Activated naive CD8-positive, alpha-beta T cell treated with anti-CD3 and anti-CD28 coated beads, Interleukin-2, amount 50 U/mL, for 16 hours (primary cell): ENCODE data around the gene TM4SF4.
"Not testable (repeated sequence)": the region's sequence is repeated elsewhere in the genome, so short reads cannot be mapped to it uniquely, and the experiment has no call there.

ENCODE experiments used
- DNase-seq: peaks from one replicate; pipeline ENCODE4 v3.0.0-alpha.2; 2020; ENCODE audit warnings: low read depth, low spot score

TM4SF4 gene, protein sequence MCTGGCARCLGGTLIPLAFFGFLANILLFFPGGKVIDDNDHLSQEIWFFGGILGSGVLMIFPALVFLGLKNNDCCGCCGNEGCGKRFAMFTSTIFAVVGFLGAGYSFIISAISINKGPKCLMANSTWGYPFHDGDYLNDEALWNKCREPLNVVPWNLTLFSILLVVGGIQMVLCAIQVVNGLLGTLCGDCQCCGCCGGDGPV

DNA sequence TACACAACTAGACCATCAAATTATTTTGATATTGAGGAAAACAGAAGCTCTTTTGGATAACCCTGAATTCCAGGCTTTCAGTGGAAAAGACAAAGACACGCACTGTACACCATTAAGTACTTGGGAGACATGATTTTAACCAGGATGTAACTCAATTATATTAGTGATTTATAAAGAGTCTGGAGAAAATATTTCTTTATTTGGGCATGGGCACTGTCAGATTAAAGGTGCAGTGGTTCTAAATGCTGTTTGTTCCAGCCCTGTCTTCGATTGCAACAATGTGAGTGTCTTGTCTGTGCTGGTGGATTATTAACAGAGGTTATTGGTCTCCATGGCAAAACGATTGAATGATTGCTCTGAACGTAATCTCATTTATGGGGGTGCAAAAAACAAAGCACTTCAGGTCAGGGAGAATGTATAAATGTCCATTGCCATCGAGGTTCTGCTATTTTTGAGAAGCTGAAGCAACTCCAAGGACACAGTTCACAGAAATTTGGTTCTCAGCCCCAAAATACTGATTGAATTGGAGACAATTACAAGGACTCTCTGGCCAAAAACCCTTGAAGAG is at the start of gene TM4SF4:
TSS of gene TM4SF4 (plus strand) at position 448 of the 568 bp plus-strand sequence. CDS start 181 bp downstream, outside the sequence.
- no peak for DNase-seq

DNA sequence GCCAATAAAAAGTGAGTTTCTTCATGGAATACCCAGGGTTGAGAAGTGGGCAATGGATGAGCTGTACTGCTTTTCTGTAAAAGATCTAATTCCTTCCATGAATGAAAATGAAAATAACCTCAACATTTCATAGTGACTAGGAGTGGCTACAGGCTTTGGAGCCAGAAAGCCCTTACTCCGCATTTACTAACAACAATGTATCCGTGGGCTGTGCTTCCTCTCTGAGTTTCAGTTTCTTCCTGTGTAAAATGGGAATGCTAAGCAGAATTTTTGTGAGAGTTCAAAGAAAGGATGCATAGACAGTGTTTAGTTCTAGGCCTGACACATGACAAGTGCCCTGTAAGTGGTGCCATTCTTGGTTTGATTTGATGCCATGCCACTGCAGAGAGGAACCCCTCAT is 49.6 kb upstream of the TM4SF4 start:
- DNase-seq = no peak

DNA sequence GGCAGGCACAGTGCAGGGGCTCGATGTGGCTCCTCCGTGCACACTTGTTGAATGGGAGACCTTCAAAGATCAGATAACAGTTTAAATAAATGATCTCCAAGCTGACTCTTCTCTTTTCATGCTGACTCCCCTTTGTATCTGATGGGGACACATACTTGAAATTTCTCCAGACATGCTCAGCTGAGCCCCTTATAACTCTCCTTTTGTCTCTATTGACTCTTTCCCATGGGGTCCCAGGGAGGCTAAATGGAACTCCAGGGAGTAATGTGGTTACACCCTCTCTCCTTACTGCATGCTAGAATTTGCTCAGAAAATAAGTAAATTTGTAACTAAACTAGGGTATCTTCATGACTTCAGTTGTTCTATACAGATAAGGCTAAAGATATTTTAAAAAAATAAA is 48.2 kb upstream of the TM4SF4 start:
- DNase-seq = no peak

DNA sequence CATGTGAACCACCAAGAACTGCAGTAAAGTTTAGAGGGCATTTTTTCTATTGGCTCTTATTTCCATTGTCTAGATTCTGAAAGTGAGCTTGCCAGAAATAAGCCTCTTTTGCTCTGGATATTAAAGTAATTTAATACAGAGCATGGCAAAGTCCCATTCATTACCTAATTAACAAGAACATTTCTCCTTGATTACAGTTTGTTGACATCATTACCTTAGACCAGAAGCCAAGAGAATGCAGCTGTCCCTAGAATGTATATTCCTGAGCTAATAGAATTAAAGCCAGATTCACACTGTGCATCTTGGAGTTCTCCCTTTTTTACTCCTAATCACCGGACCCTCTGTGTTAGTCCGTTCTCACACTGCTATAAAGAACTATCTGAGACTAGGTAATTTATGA is 46.4 kb upstream of the TM4SF4 start:
- DNase-seq = no peak

DNA sequence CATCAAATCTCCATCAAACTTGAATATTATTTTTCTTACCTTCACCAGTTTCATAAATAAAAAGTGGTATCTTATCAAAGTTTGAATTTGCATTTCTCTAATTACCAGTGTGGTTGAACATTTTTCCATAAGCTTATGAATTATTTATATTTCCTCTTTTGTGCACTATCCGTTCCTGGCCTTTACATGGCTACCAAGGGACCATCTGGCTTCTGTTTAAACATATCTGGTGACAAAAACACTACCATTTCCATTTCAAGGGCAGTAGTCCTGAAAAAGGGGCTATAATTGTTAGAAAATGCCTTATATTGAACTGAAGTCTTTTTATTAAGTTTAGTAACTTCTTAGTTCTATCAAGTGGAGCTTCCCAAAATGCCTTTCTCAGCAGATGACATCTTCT is 44.3 kb upstream of the TM4SF4 start:
- DNase-seq = no peak

DNA sequence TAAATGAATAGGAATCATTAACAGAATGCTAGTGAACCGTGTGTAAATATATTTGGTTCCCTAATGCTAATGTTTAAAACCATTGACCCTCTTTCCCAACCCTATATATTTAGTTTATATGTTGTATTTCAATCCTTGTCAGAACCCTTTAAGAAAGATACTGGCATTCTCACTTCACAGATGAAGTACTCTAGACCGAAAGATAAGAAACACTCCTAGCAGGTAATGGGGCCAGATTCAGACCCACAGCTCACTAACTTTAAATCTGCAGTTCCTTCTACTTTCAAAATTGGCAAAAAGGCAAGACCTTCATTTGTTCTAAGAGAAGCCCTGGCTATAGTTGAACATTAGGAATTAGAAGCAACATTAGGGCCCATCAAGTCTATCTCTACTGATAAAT is 42.3 kb upstream of the TM4SF4 start:
- no peak for DNase-seq

DNA sequence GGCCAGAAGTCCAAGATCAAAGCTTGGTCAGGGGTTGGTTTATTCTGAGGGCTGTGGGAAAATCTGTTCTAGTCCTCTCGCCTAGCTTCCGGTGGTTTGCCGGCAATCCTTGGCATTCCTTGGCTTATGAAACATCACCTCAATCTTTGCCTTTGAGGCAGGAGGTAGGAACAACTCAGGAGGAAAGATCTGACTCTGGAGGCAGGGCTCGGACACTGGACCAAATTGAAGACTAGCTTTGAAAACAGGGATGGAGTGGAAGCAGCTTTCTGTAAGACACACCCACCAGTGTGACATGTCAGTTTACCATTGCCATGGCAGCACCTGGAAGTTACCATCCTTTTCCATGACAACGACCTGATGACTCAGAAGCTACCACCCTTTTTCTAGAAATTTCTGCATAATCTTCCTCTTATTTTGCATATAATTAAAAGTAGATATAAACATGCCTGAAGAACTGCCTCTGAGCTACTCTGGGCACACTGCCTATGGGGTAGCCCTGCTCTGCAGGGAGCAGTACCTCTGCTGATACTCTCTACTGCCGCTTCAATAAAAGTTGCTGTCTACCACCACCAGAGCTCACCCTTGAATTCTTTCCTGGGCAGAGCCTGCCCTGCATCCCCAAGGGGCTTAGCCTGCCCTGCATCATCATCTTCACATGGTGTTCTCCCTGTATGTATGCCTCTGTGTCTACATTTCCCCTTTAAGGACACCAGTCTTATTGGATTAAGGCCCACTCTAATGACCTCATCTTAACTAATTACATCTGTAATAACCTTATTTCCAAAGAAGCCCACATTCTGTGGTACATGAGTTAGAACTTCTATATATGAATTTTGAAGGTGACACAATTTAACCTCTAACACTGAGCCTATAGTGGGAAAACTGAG is 38.3 kb upstream of the TM4SF4 start:
- DNase-seq = no peak

DNA sequence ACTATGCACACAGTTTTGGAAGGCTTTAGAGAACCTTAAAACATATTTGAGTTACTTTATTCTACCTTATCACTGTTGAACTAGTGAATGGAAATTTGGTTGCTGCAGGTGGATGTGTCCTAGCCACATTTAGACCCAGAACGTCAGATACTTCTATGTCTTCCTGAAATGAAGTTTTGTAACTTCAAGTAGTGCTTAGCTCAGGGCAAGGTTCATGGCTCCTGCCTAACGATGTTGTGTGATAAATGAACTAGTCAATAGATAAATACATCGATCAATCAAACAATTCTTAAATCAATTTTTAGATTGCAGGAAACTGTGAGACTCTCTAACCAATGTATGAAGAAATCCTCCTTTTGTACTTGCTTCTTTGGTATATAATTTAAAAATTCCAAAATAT is 37.2 kb upstream of the TM4SF4 start:
- no peak for DNase-seq

DNA sequence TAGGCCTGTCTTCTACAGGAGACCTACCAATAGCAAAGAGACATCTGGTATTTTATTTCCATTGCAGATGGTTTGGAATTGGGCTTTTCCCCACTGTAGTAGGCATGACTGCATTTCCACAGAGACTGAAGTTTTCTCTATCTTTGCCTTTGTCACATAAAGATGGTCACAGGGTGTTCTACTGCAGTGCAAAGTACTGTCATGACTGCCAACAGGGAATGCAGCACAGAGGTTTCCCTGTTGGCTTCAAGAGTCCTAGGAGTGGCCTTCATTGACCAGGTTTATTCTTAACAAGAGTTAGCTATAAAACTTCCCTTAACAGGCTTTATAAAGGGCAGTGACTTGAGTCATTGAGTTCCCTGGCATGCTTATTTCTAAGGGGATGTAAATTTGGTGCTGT is 36.8 kb upstream of the TM4SF4 start:
- DNase-seq = no peak

DNA sequence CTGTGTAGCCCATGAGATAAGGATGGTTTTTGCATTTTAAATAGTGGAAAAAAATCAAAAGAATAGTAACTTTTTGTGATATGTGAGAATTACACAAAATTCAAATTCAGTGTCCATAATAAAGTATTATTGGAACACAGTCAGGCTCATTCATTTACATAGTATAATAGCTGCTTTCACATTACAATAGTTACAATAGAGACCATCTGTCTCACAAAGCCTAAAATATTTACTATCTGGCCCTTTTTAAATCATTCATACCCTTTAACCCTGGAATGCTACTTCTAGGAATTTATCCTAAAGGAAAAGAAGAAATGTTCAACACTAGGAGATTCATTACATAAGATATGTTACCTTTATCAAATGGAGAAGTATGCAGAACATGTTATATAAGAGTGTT is 35.5 kb upstream of the TM4SF4 start:
- DNase-seq = no peak

DNA sequence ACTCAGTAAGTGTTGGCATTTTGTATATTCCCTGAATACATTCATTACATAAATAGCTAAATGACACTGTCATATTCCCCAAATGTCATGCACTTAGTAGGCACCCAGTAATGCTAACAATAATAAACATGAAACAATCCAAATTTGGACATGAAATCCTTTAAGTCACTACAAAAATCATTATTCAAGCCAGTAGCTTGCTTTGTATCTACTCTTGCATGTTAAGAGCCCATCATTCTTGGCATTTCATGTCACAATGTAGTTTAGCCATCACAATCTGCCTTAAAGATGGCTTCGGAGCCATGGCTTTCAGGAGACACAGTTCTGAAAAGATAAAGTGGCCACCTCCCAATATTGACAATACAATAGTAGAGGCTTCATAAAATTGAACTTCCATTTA is 32.9 kb upstream of the TM4SF4 start:
- no peak for DNase-seq

DNA sequence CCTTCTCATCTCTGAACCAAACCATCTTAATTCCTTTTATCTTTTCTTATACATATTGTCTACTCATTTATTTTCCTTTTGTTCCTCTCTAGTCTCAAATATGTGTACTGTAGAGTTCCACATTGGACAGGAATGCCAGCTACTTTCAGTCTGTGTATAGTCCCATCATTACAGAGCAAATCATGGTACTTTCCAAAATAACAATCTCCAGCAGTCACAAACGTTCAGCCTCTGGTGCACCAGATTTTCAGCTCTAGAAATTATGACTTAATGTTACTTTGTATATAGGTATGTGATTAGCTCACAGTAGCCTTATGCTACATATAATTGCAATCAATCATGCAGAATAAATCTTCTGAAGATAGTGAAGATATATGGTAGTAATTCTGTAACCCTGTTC is 32.5 kb upstream of the TM4SF4 start:
- no peak for DNase-seq

DNA sequence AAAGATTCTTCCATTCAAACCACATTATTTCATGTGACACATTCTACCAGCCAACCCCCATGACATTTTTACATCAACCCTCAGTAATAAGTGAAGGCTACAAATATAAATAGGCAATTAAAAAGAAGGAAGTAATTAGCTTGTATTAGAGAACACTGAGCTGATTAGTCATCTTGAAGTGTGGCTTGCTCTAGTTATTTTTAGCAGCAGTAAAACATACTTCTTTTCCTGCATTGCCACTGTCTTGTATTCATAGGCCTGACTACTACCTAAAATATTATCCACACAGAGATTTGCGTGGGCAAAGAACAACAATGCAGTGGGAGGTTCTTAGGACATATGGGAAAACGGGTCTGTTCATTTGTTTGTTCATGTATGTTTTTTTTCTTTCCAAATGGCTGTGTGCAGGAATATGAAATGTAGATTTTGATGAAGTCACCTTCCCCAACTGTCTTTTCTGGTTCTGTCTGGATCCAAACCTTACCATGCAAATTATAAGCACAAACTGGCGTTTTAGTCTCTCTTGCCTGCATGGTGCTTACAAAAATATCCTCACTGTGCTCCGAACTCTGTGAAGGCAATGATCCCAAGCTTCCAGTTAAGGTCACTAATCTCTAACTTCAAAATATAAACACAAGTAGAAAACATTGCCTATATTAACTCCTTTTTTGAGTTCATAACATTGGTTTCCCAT is 31.5 kb upstream of the TM4SF4 start:
- no peak for DNase-seq

DNA sequence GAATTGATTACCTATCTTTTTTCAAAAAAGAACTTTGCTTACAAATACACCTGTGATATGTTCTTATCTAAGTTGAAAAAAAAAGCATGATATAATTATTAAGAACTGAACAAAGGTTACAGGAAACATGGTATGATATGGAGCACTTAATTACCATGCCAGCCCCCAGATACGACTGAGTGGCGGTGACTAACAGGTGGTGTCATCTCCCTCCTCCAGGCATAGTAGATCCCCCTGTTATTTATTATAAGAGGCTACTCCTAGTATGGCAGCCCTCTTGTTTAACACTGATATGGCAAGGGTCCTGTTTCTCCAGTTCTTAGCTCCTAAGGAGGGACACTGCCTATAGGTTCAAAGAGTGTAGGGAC is 31.0 kb upstream of the TM4SF4 start:
- no peak for DNase-seq

DNA sequence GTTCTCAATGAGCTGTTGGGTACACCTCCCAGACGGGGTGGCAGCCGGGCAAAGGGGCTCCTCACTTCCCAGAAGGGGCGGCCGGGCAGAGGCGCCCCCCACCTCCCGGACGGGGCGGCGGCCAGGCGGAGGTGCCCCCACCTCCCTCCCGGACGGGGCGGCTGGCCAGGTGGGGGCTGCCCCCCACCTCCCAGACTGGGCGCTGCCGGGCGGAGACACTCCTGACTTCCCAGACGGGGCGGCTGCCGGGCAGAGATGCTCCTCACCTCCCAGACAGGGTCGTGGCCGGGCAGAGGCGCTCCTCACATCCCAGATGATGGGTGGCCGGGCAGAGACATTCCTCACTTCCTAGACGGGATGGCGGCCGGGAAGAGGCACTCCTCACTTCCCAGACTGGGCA is 29.6 kb upstream of the TM4SF4 start:
- DNase-seq = not testable (repeated sequence)

DNA sequence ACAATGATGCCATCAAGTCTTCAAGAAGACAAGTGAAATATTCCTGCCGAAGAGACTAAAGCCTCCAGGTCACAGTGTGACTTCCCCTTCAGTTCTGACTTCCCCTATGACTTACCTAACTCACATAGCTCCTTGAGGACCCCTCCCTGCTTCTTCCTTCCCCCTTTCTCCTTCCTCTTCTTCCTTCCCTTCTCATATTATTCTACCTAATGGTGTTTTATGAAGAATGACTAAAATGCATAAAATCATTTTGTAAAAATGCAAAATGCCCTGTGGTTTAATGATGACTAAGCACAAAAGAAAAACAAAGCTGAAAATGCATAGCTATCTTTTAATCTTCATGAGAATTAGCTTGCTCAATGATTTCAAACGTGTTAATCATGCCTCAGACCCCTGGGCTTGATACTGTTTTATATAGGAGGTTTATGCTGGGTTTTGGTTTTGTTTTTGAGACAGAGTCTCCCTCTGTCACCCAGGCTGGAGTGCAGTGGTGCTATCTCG is 26.1 kb upstream of the TM4SF4 start:
- DNase-seq = no peak

DNA sequence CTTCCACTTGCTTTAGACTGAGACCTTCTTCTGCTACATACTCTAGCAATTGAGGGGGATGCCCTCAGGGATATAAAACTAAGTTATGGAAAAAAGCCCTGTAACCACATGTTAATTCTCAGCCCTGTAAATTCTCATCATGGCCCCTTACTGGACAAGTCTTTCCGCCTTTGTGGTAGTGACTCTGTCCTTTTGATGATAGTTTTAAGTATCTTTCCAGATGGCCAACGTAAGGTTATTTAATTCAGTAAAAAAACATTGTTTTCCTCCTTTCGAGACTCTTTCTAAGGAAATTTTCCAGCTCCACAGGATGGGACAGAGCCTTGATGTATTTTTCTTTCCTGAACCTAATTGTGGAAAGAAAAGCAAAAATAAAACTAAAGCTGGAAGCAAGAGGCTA is 25.3 kb upstream of the TM4SF4 start:
- DNase-seq = no peak

DNA sequence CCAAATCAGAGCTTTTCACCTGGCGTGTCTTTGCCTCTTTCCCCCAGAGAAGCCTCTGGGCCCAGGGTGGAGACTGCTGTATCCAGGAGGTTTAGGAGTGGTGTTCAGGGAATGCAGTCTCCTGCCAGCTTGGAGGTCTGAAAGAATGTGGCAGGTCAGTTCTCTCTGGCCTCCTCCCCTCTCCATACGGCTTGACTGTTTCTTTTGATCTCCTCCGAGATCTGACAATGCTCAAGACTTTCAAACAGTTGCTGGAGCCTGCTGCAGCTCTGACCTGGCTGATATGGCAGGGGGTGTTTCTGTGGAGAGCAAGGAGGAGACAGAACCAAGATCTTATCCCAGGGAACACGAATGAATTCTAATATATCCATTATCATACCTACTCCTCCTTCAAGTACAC is 24.7 kb upstream of the TM4SF4 start:
- DNase-seq = no peak

DNA sequence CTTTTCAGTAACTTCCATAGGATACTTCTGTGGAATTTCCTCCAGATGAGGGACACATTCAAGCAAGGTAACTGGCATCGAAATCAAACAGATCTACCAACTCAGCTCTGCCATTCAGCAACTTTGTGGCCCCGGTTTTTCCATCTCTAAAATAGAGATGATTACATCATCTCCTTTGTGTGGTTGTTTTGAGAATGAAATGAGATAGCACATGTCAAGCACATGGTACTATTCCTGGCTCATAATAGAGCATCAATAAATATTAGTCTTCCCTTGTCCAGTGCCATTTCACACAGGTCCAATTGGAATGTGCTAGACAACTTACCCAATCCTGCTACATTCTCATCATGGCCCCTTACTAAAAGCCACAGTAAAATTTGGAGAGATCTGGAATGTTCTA is 24.2 kb upstream of the TM4SF4 start:
- no peak for DNase-seq

DNA sequence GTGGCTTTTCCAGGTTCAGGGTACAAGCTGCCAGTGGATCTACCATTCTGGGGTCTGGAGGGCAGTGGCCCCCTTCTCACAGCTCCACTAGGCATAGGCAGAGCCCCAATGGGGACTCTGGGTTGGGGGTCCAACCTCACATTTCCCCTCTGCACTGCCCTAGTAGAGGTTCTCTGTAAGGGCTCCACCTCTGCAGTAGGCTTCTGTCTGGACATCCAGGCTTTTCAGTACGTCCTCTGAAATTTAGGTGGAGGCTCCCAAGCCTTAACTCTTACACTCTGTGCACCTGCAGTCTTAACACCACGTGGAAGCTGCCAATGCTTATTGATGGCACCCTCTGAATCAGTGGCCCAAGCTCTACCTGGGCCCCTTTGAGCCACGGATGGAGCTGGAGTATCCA is 22.5 kb upstream of the TM4SF4 start:
- no peak for DNase-seq

DNA sequence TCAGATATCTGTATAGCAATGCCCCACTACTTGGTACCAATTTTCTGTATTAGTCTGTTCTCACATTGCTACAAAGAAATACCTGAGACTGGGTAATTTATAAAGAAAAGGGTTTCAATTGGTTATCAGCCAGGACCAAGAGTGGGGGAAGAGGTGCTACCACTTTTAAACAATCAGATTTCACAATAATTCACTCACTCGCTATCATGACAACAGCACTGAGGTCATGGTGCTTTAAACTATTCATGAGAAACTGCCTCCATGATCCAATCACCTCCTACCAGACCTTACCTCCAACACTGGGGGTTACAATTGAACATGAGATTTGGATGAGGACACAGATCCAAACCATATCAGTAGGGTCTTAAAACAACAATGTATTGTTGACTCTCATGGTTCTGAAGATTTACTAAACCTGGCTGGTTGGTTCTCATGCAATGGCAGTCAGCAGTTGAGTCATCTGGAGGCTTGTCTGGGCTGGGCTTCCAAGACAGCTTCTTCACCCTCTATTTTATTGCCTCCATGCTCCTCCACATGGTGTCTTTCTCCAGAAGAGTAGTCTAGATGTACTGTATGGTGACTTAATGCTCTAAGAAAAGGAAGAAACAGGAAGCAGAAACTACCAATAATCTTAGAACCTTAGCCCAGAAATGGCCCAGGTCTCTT is 21.2 kb upstream of the TM4SF4 start:
- no peak for DNase-seq

DNA sequence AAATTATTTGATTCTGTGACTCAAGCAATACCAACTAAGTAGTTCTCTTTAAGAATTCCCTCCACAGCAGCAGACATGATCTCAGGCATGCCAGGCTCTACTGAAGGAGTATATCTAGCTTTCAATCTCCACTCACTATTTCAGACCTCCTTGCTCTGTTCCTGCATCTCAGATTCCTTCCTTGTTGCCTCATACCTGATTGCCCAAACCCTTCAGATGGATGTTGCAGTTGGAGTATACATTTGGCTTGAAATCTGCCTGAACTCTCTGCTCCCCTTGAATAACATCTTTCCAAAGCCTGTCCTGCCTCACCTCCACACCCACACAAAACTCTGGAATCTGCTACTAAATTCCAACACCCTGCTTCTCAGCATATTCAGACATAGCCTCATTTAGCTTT is 19.8 kb upstream of the TM4SF4 start:
- no peak for DNase-seq
